Measurements from ENCODE around the gene ZNF385B.
"Not testable (repeated sequence)": the region's sequence is repeated elsewhere in the genome, so short reads cannot be mapped to it uniquely, and the experiment has no call there.

ZNF385B gene

DNA sequence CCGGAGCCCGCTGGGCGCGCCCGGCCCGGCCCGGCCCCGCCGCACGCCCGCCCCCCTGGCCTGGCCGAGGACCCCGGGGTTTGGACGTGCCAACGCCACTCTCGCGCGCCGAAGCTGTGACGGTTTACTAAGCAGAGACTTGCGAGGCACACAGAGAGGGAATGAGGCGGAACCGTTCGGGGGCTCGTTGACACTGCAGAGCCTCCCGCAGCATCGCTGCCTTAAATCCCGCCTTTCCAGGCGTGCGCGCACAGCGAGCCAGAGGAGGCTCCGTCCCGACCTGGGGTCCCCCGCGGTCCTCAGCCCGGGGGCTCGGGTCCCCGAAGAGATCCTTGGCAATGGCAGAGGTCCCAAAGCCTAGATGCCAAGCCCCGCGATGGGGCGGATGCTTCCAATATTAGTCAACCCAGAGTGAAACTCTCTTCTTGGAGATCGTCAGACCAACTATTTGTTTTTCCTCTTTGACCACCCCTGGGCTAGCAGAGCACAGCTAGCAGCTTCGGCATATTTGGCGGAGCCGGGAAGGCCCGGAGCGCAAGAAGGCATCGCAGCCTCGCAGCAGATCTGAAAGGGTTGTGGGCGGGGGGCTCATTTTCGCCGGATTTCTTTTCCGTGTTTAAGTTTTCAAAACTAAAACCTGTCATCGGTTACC, at the start of gene ZNF385B:
Gene ZNF385B (minus strand): TSS at position 197 of the 652 bp plus-strand sequence.
- H3K27ac ChIP-seq (ENCODE audit: low read depth, low read length): no peak within 1 kb of the TSS
- H3K27me3 ChIP-seq (ENCODE audit: control insufficient read depth in 5 of 5, insufficient read depth in 4 of 5, low read length in 5 of 5): peaks cover 3 to 25% (median 21%) of the 10 kb centered on the region in 5 donors
- no peaks in the 10 kb centered on the region for H3K9me3 ChIP-seq (ENCODE audit: control insufficient read depth in 5 of 5, low read length in 5 of 5)
- H3K4me3 ChIP-seq (ENCODE audit: low read depth in 1 of 5, low read length in 5 of 5): peak within 1 kb of the TSS; percentile 60 to 74 (median 65)
- peak within 1 kb of the TSS in 2 of 5 donors; percentile 30 to 49 for H3K9ac ChIP-seq (ENCODE audit: low read length in 5 of 5)
- H3K4me1 ChIP-seq (ENCODE audit: control insufficient read depth in 5 of 5, insufficient read depth in 5 of 5, low read length in 5 of 5): peaks cover 0 to 20% (median 17%) of the 10 kb centered on the region in 5 donors
- H3K36me3 ChIP-seq (ENCODE audit: control insufficient read depth in 5 of 5, insufficient read depth in 5 of 5, low read length in 5 of 5): no peaks in the 10 kb centered on the region

GRCh38 chr2:179910735-179911113, 49.3 kb upstream of the ZNF385B start:
- no peak overlapping the region for H3K9ac ChIP-seq (ENCODE audit: low read length in 5 of 5)
- no peaks in the 10 kb centered on the region for H3K36me3 ChIP-seq (ENCODE audit: control insufficient read depth in 5 of 5, insufficient read depth in 5 of 5, low read length in 5 of 5)
- no peaks in the 10 kb centered on the region for H3K4me1 ChIP-seq (ENCODE audit: control insufficient read depth in 5 of 5, insufficient read depth in 5 of 5, low read length in 5 of 5)
- H3K27me3 ChIP-seq (ENCODE audit: control insufficient read depth in 5 of 5, insufficient read depth in 4 of 5, low read length in 5 of 5): no peaks in the 10 kb centered on the region
- H3K4me3 ChIP-seq (ENCODE audit: low read depth in 1 of 5, low read length in 5 of 5): no peak overlapping the region
- no peak overlapping the region for H3K27ac ChIP-seq (ENCODE audit: low read depth, low read length)
- no peaks in the 10 kb centered on the region for H3K9me3 ChIP-seq (ENCODE audit: control insufficient read depth in 5 of 5, low read length in 5 of 5)

DNA sequence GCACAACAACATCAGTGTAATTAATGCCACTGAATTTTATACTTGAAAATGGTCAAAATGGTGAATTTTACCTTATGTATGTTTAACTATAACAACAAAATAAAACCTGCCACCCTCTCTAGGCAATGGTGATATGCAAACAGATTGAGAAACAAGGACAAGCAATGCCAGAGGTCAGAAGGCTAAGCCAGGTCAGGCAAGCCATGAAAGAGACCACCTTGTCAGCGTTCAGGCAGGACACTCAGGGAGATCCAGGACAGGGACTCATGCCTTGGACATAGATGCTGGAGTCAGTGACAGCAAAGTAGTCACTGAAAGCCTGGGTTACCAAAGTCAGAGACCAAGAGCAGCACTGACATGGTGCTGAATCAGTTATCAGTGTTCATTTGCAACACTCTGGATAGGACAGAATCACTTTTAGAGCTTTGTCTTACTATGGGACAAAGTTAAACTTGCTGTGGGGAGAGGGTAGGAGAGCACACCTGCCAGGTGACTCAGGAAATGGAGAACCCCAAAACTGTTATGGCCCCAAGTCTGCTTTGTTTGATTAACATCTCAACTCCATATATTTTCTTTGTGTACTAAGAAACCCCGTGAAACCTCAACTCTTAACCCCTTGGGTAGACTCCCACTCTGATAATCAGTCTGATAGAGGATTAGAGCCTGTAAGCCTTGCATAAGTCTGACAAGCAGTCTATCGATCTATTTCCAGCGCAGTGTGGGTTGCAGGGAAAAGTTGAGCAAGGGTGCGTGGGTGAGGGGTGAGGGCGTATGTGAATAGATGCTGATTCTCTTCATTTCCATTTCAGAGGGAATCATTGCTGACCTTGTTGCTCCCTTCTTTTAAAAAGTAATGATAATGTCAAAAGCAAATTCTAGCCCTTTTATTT, 48.7 kb upstream of the ZNF385B start:
- no peaks in the 10 kb centered on the region for H3K27me3 ChIP-seq (ENCODE audit: control insufficient read depth in 5 of 5, insufficient read depth in 4 of 5, low read length in 5 of 5)
- no peaks in the 10 kb centered on the region for H3K4me1 ChIP-seq (ENCODE audit: control insufficient read depth in 5 of 5, insufficient read depth in 5 of 5, low read length in 5 of 5)
- no peaks in the 10 kb centered on the region for H3K36me3 ChIP-seq (ENCODE audit: control insufficient read depth in 5 of 5, insufficient read depth in 5 of 5, low read length in 5 of 5)
- H3K4me3 ChIP-seq (ENCODE audit: low read depth in 1 of 5, low read length in 5 of 5): no peak overlapping the region
- no peak overlapping the region for H3K9ac ChIP-seq (ENCODE audit: low read length in 5 of 5)
- H3K9me3 ChIP-seq (ENCODE audit: control insufficient read depth in 5 of 5, low read length in 5 of 5): no peaks in the 10 kb centered on the region
- no peak overlapping the region for H3K27ac ChIP-seq (ENCODE audit: low read depth, low read length)

- Histone ChIP-seq H3K36me3 (ENCODE audit: control insufficient read depth in 5 of 5, insufficient read depth in 5 of 5, low read length in 5 of 5) (no peaks in the 10 kb centered on the region), H3K9me3 (ENCODE audit: control insufficient read depth in 5 of 5, low read length in 5 of 5) (peaks cover 0 to 8% (median 4%) of the 10 kb centered on the region in 5 donors), H3K4me3 (ENCODE audit: low read depth in 1 of 5, low read length in 5 of 5) (no peak overlapping the region), H3K9ac (ENCODE audit: low read length in 5 of 5) (no peak overlapping the region), H3K27me3 (ENCODE audit: control insufficient read depth in 5 of 5, insufficient read depth in 4 of 5, low read length in 5 of 5) (no peaks in the 10 kb centered on the region), H3K27ac (ENCODE audit: low read depth, low read length) (no peak overlapping the region), H3K4me1 (ENCODE audit: control insufficient read depth in 5 of 5, insufficient read depth in 5 of 5, low read length in 5 of 5) (no peaks in the 10 kb centered on the region)
These were observed 39.2 kb upstream of the ZNF385B start for GRCh38 chr2:179900655-179901054.

- Histone ChIP-seq H3K27ac (ENCODE audit: low read depth, low read length) (no peak overlapping the region), H3K36me3 (ENCODE audit: control insufficient read depth in 5 of 5, insufficient read depth in 5 of 5, low read length in 5 of 5) (no peaks in the 10 kb centered on the region), H3K4me1 (ENCODE audit: control insufficient read depth in 5 of 5, insufficient read depth in 5 of 5, low read length in 5 of 5) (no peaks in the 10 kb centered on the region), H3K4me3 (ENCODE audit: low read depth in 1 of 5, low read length in 5 of 5) (no peak overlapping the region), H3K9me3 (ENCODE audit: control insufficient read depth in 5 of 5, low read length in 5 of 5) (peaks cover 0 to 8% (median 4%) of the 10 kb centered on the region in 5 donors), H3K27me3 (ENCODE audit: control insufficient read depth in 5 of 5, insufficient read depth in 4 of 5, low read length in 5 of 5) (no peaks in the 10 kb centered on the region), H3K9ac (ENCODE audit: low read length in 5 of 5) (no peak overlapping the region)
These were observed 38.3 kb upstream of the ZNF385B start for GRCh38 chr2:179899666-179900065.

- Histone ChIP-seq H3K4me3 (ENCODE audit: low read depth in 1 of 5, low read length in 5 of 5) (no peak overlapping the region), H3K9me3 (ENCODE audit: control insufficient read depth in 5 of 5, low read length in 5 of 5) (peaks cover 0 to 6% (median 4%) of the 10 kb centered on the region in 5 donors), H3K27me3 (ENCODE audit: control insufficient read depth in 5 of 5, insufficient read depth in 4 of 5, low read length in 5 of 5) (no peaks in the 10 kb centered on the region), H3K4me1 (ENCODE audit: control insufficient read depth in 5 of 5, insufficient read depth in 5 of 5, low read length in 5 of 5) (no peaks in the 10 kb centered on the region), H3K9ac (ENCODE audit: low read length in 5 of 5) (no peak overlapping the region), H3K27ac (ENCODE audit: low read depth, low read length) (no peak overlapping the region), H3K36me3 (ENCODE audit: control insufficient read depth in 5 of 5, insufficient read depth in 5 of 5, low read length in 5 of 5) (no peaks in the 10 kb centered on the region)
These were observed 37.5 kb upstream of the ZNF385B start for GRCh38 chr2:179898873-179899272.

GRCh38 chr2:179893616-179894015, 32.2 kb upstream of the ZNF385B start:
- Histone ChIP-seq H3K36me3 (ENCODE audit: control insufficient read depth in 5 of 5, insufficient read depth in 5 of 5, low read length in 5 of 5) (no peaks in the 10 kb centered on the region), H3K9ac (ENCODE audit: low read length in 5 of 5) (no peak overlapping the region), H3K27ac (ENCODE audit: low read depth, low read length) (no peak overlapping the region), H3K4me3 (ENCODE audit: low read depth in 1 of 5, low read length in 5 of 5) (no peak overlapping the region), H3K9me3 (ENCODE audit: control insufficient read depth in 5 of 5, low read length in 5 of 5) (peaks cover 0 to 4% (median 0%) of the 10 kb centered on the region in 5 donors), H3K4me1 (ENCODE audit: control insufficient read depth in 5 of 5, insufficient read depth in 5 of 5, low read length in 5 of 5) (no peaks in the 10 kb centered on the region), H3K27me3 (ENCODE audit: control insufficient read depth in 5 of 5, insufficient read depth in 4 of 5, low read length in 5 of 5) (no peaks in the 10 kb centered on the region)

DNA sequence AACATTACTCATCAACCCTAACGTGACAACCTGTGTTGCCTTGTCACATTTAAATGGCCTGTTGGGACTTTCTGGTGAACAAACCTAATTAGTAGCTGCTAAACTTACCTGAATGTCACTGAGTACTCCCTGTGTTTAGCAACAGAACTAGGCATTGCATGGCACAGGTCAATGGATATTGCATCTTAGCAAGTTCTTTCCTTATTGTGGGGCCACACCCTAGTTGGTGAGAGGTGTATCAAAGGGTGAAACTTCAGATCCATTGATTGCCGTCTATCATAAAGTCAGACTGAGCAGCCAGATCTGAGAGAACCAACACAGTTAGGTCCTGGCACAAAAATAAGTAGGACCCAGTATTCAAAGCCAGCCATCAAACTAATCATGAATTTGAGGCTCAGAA, 29.8 kb upstream of the ZNF385B start:
- Histone ChIP-seq H3K4me3 (ENCODE audit: low read depth in 1 of 5, low read length in 5 of 5) (no peak overlapping the region), H3K9ac (ENCODE audit: low read length in 5 of 5) (no peak overlapping the region), H3K9me3 (ENCODE audit: control insufficient read depth in 5 of 5, low read length in 5 of 5) (peaks cover 0 to 8% (median 2%) of the 10 kb centered on the region in 5 donors), H3K27ac (ENCODE audit: low read depth, low read length) (no peak overlapping the region), H3K36me3 (ENCODE audit: control insufficient read depth in 5 of 5, insufficient read depth in 5 of 5, low read length in 5 of 5) (no peaks in the 10 kb centered on the region), H3K4me1 (ENCODE audit: control insufficient read depth in 5 of 5, insufficient read depth in 5 of 5, low read length in 5 of 5) (no peaks in the 10 kb centered on the region), H3K27me3 (ENCODE audit: control insufficient read depth in 5 of 5, insufficient read depth in 4 of 5, low read length in 5 of 5) (no peaks in the 10 kb centered on the region)

- Histone ChIP-seq H3K4me1 (ENCODE audit: control insufficient read depth in 5 of 5, insufficient read depth in 5 of 5, low read length in 5 of 5) (no peaks in the 10 kb centered on the region), H3K36me3 (ENCODE audit: control insufficient read depth in 5 of 5, insufficient read depth in 5 of 5, low read length in 5 of 5) (no peaks in the 10 kb centered on the region), H3K4me3 (ENCODE audit: low read depth in 1 of 5, low read length in 5 of 5) (no peak overlapping the region), H3K27ac (ENCODE audit: low read depth, low read length) (no peak overlapping the region), H3K9ac (ENCODE audit: low read length in 5 of 5) (no peak overlapping the region), H3K27me3 (ENCODE audit: control insufficient read depth in 5 of 5, insufficient read depth in 4 of 5, low read length in 5 of 5) (no peaks in the 10 kb centered on the region), H3K9me3 (ENCODE audit: control insufficient read depth in 5 of 5, low read length in 5 of 5) (peaks cover 0 to 8% (median 2%) of the 10 kb centered on the region in 5 donors)
These were observed 29.3 kb upstream of the ZNF385B start for GRCh38 chr2:179890666-179891065.

GRCh38 chr2:179888642-179889041, 27.2 kb upstream of the ZNF385B start:
- H3K4me3 ChIP-seq (ENCODE audit: low read depth in 1 of 5, low read length in 5 of 5): not testable (repeated sequence)

More at GRCh38 chr2:179888642-179889041, 27.2 kb upstream of the ZNF385B start:
- not testable (repeated sequence) for H3K9ac ChIP-seq (ENCODE audit: low read length in 5 of 5); H3K4me1 ChIP-seq (ENCODE audit: control insufficient read depth in 5 of 5, insufficient read depth in 5 of 5, low read length in 5 of 5); H3K27me3 ChIP-seq (ENCODE audit: control insufficient read depth in 5 of 5, insufficient read depth in 4 of 5, low read length in 5 of 5); H3K36me3 ChIP-seq (ENCODE audit: control insufficient read depth in 5 of 5, insufficient read depth in 5 of 5, low read length in 5 of 5); H3K27ac ChIP-seq (ENCODE audit: low read depth, low read length); H3K9me3 ChIP-seq (ENCODE audit: control insufficient read depth in 5 of 5, low read length in 5 of 5)

Measured in subcutaneous abdominal adipose tissue (tissue), 5 donors.